ENCODE results near the gene LYZ. TPM values are rescaled to one million over a fixed set of nuclear protein-coding genes. Genes with fewer than 3 reads are reported as not detected.

Gene LYZ
- polyA plus RNA-seq, 3 donors: 14.3 to 257 (median 48.7) TPM

DNA sequence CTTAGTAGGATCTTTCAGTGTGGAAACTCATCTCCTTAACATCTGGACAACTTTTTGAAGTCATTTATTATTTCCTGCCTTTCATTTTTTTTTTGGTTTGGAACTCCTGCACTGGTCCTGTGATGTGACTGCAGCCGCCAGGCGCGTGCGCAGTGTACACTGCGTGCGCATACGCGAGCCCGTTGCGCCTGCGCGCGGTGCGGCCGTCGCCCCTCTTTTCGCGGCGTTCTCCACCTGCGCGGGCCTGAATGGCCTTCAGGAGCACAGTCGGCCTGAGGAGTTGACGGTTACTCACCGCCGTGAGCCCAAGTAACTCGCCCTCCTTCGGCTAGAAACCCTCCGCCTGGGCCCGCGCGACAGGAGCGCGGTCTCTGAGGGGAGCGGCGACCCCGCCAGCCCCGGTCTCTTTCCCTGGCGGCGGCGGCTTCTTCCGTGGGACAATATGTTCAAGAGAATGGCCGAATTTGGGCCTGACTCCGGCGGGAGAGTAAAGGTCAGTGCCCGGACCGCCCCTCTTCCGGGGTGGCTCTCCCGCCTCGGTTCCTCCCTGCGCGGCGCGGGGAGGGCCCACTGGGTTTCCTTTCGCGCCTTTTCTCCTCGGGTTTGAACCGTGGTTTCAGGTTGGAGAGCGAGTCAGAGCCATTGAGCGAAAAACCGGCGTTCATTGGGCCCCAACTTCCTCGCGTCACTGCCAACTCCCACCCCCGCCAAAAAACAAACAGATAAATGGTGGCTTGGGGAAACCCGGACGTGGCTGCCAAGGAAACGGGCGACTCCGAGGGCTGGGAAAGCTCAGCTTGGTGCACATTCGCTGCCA, 11.6 kb downstream of the LYZ start, which contains the start of gene YEATS4:
Gene YEATS4, plus strand, starts transcription at position 213 of the 817 bp plus-strand sequence. Its CDS starts 230 bp downstream, at position 443.
- H3K27ac ChIP-seq (ENCODE audit: low read depth, low read length): peak within 1 kb of the TSS; percentile 90
- 0% methylated on average over 70 of the region's 70 CpGs for WGBS, 3 donors

GRCh38 chr12:69360348-69360672, 12.1 kb downstream of the LYZ start:
- 5 to 9% (median 5%) methylated on average over 10 of the region's 10 CpGs for WGBS, 3 donors
- no peak overlapping the region for H3K27ac ChIP-seq (ENCODE audit: low read depth, low read length)

DNA sequence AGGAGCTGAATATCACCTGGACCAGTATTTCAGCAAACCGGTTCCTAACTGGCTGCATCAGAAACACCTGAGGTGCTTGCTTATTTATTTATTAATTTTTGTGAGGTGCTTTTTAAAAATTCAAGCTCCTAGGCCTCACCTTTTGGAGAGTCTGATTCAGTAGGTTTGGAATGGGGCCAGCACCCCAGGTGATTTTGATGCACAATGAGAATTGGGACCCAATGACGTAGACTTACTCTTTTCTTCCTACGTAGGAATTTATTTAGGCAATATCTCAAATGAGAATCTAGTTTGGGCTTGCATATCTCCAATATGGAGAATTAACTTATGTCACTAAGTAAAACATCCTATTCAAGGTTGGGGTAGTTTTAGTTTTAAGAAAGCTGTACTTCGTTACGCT, 18.6 kb downstream of the LYZ start:
- no peak overlapping the region for H3K27ac ChIP-seq (ENCODE audit: low read depth, low read length)
- 97 to 98% (median 97%) methylated on average over 5 of the region's 5 CpGs for WGBS, 3 donors

DNA sequence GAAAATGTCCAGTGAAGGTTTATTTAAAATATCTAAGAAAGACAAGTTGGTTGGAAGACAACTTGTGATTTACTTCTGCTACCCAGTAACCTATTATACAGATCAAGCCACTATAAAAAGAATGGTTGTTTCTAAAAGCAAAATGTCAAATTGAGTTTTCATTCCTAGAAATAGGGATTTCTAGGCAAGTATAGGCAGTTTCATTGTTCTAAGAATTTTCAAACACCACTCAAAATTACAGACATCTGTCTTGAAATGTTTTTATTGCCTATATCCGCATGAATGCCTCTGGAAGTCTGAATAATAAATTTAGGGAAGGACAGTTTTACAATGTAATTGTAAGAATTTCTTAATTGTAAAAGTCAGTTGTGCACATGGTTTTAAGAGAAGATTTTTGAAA, 20.0 kb downstream of the LYZ start:
- WGBS, 3 donors: 85 to 99% (median 93%) methylated on average over 1 of the region's 1 CpG

GRCh38 chr12:69383074-69383473, 34.9 kb downstream of the LYZ start:
- 92 to 100% (median 94%) methylated on average over 1 of the region's 1 CpG for WGBS, 3 donors
- no peak overlapping the region for H3K27ac ChIP-seq (ENCODE audit: low read depth, low read length)

More for the DNA sequence above, 20.0 kb downstream of the LYZ start:
- no peak overlapping the region for H3K27ac ChIP-seq (ENCODE audit: low read depth, low read length)

DNA sequence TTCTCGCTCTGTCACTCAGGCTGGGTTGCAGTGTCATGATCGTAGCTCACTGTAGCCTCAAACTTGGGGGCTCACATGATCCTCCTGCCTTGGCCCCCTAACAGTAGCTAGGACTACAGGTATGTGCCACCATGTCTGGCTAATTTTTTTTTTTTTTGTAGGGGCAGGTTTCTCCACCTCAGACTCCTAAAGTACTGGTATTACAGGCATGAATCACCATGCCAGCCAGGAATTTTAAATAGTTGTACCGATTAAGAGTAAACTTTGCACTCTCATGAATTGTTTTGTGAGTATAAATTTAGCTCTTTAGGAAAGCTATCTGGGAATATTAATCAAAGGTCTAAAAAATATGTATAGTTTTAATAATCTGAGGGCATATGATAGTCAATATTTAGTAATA, 36.9 kb downstream of the LYZ start:
- WGBS, 3 donors: 77 to 89% (median 84%) methylated on average over 3 of the region's 3 CpGs
- H3K27ac ChIP-seq (ENCODE audit: low read depth, low read length): no peak overlapping the region

- 92 to 98% (median 96%) methylated on average over 2 of the region's 2 CpGs for WGBS, 3 donors
- H3K27ac ChIP-seq (ENCODE audit: low read depth, low read length): no peak overlapping the region
Observed at GRCh38 chr12:69386921-69387320, 38.7 kb downstream of the LYZ start.

GRCh38 chr12:69388371-69388770, 40.2 kb downstream of the LYZ start:
- 78 to 93% (median 88%) methylated on average over 1 of the region's 1 CpG for WGBS, 3 donors
- no peak overlapping the region for H3K27ac ChIP-seq (ENCODE audit: low read depth, low read length)

- H3K27ac ChIP-seq (ENCODE audit: low read depth, low read length): no peak overlapping the region
- WGBS, 3 donors: 37 to 51% (median 37%) methylated on average over 1 of the region's 1 CpG
Observed at GRCh38 chr12:69389831-69390230, 41.6 kb downstream of the LYZ start.

DNA sequence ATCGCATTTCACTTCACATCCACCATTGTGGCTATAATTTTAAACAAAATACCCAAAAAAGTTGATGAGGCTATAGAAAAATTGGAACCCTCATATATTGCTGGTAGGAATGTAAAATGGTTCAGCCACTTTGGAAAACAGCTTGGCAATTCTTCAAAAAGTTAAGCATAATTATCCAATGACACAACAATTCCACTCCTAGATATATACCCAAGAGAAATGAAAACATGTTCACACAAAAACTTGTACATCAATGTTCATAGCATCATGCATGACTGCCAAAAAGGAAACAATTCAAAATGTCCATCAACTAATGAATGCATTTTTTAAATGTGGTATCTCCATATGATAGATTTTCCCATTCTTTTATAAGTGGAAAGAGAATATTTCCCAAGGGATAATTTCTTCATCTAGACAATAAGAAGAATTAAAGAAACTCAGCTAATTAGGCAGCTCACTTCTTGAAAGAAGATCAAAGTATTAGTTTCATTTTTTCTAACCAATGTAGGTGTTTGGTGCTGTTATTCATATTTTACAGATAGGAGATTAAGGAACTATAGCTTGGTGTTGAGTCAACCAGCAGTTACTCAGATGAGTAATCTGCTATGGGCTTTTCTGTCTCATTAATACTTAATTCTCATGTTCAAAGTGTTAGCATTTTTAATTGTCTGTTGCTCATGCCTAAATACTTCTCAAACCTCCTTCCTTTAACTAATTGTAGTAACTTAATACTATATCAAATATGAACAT, 44.2 kb downstream of the LYZ start:
- WGBS, 3 donors: 97 to 100% (median 100%) methylated on average over 1 of the region's 1 CpG
- no peak overlapping the region for H3K27ac ChIP-seq (ENCODE audit: low read depth, low read length)

GRCh38 chr12:69396041-69396440, 47.9 kb downstream of the LYZ start:
- WGBS, 3 donors: 79 to 90% (median 81%) methylated on average over 1 of the region's 1 CpG
- no peak overlapping the region for H3K27ac ChIP-seq (ENCODE audit: low read depth, low read length)

DNA sequence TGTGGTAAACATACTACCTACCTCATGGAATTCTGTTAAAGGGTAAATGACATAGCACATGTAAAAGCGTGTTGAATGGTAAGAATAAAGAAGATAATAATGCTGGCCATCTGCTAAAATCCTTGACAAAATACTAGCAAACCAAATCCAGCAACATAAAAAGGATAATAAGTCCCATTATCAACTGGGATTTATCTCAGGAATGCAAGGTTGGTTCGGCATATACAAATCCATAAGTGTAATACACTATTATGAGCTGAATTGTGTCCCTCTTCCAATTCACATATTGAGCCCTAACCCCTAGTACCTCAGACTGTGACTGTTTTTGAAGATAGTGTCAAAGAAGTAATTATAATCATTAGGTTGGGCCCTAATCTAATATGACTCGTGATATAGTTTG, 48.8 kb downstream of the LYZ start:
- 91 to 98% (median 96%) methylated on average over 3 of the region's 3 CpGs for WGBS, 3 donors
- H3K27ac ChIP-seq (ENCODE audit: low read depth, low read length): no peak overlapping the region

- 67 to 89% (median 77%) methylated on average over 3 of the region's 3 CpGs for WGBS, 3 donors
- no peak overlapping the region for H3K27ac ChIP-seq (ENCODE audit: low read depth, low read length)
Observed at GRCh38 chr12:69397978-69398377, 49.8 kb downstream of the LYZ start.

DNA sequence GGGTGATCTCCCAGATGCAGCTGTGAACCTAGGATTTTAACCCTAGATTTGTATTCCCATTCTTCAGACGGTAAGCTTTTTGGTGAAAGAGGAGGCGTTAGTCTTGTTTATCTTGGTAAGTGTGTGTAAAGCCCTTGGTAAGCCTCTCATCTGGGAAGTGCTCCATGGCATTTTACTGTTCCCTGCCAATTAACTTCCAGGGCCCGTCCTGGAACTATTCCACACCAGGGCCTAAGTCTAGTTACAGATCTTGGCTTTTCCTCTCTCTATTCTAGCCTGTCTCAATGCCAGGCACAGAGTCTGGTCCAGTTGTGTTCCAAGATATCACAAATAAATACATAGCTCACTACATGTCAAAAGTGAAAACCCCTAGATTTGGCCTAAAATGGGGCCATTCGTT, 53.8 kb downstream of the LYZ start:
- WGBS, 3 donors: 88 to 94% (median 89%) methylated on average over 4 of the region's 4 CpGs
- no peak overlapping the region for H3K27ac ChIP-seq (ENCODE audit: low read depth, low read length)

Other genes starting within 250 kb of the LYZ start
- gene CPSF6, start 108.8 kb upstream of the LYZ start, polyA plus RNA-seq: 10 to 100 TPM; 11.2 to 24.3 (median 22.9) TPM
- 10 to 100 TPM; 11.8 to 15.3 (median 12.0) TPM for gene YEATS4, start 11.4 kb downstream of the LYZ start, polyA plus RNA-seq
- 10 to 100 TPM in 2 of 3 donors, 1 to 10 TPM in 1; 4.7 to 15.2 (median 12.2) TPM for gene FRS2, start 122.0 kb downstream of the LYZ start, polyA plus RNA-seq
- gene CCT2, start 237.1 kb downstream of the LYZ start, polyA plus RNA-seq: 100 to 1,000 TPM in 1 of 3 donors, 10 to 100 TPM in 2; 57.0 to 113 (median 99.0) TPM